Subcutaneous adipose tissue (tissue), 4 donors: ENCODE measurements around the gene GLI3. TPM values are rescaled to one million over a fixed set of nuclear protein-coding genes. Genes with fewer than 3 reads are reported as not detected.

ENCODE experiments used
- small RNA-seq: library from RNA; depleted of rRNA; stranded (forward); fragments of <200 nt; gene quantifications from one replicate; pipeline ENCODE3, GENCODE V24; 2016
- total RNA-seq, 4 donors: library from RNA; depleted of rRNA; stranded (reverse); fragments of >200 nt; gene quantifications; one replicate each; pipeline ENCODE4 v1.1.0, GENCODE V29; 2016
- TF ChIP-seq, protein P1 (sequence below): fragments of 450-650 bp; IDR thresholded peaks from one replicate; pipeline ENCODE4 v1.5.1; 2016; ENCODE audit warnings: low read depth, mild to moderate bottlenecking, control low read depth, antibody characterized with exemption, moderate library complexity

GLI3 gene
- total RNA-seq, 4 donors from 2014 or later = 11.6 to 16.8 (median 16.3) TPM

- TF ChIP-seq, protein P1, sequence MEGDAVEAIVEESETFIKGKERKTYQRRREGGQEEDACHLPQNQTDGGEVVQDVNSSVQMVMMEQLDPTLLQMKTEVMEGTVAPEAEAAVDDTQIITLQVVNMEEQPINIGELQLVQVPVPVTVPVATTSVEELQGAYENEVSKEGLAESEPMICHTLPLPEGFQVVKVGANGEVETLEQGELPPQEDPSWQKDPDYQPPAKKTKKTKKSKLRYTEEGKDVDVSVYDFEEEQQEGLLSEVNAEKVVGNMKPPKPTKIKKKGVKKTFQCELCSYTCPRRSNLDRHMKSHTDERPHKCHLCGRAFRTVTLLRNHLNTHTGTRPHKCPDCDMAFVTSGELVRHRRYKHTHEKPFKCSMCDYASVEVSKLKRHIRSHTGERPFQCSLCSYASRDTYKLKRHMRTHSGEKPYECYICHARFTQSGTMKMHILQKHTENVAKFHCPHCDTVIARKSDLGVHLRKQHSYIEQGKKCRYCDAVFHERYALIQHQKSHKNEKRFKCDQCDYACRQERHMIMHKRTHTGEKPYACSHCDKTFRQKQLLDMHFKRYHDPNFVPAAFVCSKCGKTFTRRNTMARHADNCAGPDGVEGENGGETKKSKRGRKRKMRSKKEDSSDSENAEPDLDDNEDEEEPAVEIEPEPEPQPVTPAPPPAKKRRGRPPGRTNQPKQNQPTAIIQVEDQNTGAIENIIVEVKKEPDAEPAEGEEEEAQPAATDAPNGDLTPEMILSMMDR = no peak
Measured at GRCh38 chr7:41916450-41916927, 320.5 kb downstream of the GLI3 start.

DNA sequence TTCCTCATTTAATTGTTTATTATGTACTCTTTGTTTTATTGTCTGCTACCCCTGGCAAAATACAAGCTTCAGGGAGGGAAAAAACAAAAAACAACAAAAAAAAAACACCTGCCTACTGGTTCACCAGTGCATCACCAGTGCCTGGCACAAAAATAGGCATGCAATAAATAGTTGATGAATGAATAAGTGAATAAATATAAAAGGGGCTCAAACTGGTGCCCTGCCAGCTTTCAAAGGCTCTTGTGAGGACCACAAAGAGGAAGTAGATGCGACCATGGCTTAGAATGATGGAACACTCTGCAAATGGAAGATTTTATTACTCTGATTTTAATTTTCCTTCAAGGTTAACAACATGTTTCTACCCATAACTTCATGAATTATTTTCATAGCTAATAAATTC lies 321.1 kb downstream of the GLI3 start:
- TF ChIP-seq, protein P1 = no peak

- TF ChIP-seq, protein P1 = no peak
Measured at GRCh38 chr7:41912851-41913567, 324.0 kb downstream of the GLI3 start.

DNA sequence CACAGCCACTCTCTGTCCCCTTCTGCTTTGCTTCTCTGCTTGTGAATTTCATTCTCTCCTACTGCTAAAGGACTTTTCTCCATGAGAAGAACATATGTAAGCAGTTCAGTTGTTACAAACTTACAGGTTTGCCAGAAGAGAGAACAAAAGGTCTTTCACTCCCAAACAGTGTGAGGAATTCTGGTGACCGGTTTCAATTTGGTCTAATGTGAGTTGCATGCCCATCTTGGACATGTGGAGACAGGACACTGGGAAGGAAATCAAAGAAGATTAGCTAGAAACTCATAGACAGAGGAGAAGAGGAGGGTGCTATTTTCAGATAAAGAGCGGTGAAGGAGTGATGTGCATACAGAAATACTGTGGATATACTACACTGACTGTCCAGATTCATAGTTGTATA lies 324.6 kb downstream of the GLI3 start:
- TF ChIP-seq, protein P1 = no peak

DNA sequence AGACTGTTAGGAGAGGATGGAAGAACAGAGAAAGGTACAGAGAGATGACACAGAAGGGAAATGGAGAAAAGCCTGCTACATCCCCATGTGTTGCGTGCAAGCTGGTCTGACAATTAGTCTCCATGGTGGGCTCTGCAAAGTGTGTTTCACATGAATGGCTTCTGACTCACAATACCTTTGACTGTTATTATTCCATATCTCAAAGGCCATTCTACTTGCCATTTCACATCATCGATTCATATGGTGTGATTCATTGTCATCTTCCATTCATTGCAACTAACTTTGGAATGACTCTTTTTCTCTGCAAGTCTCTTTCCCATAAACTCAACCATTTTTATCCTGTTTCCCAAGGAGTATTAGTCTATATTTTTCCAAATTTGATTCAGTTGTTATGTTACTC lies 325.2 kb downstream of the GLI3 start:
- TF ChIP-seq, protein P1 = no peak

Small RNA genes lying within 50 kb of the gene (small RNA-seq; reads per million reads assigned to genes)
- gene HMGN2P30 = not detected
